Stimulated activated CD4-positive, alpha-beta T cell treated with anti-CD3 and anti-CD28 coated beads, Interleukin-12 subunit alpha, Interleukin-12 subunit beta, amount 100 ng/mL, for 4 hours (primary cell): Measurements from ENCODE around the gene YPEL5.
"Not testable (repeated sequence)": the region's sequence is repeated elsewhere in the genome, so short reads cannot be mapped to it uniquely, and the experiment has no call there.

Experiments used
- DNase-seq: peaks from one replicate; pipeline ENCODE4 v3.0.0-alpha.2; 2020

The YPEL5 gene

GRCh38 chr2:30146337-30147195 is at the start of gene YPEL5:
YPEL5 (plus strand) TSS chr2:30147007; CDS start chr2:30156652, 9,645 bp downstream.
- DNase-seq, result peak; percentile 99

GRCh38 chr2:30098266-30099005 is 48.4 kb upstream of the YPEL5 start:
- no peak for DNase-seq

GRCh38 chr2:30099366-30099765 is 47.4 kb upstream of the YPEL5 start:
- not testable (repeated sequence) for DNase-seq

GRCh38 chr2:30100691-30101090 is 46.1 kb upstream of the YPEL5 start:
- not testable (repeated sequence) for DNase-seq

- no peak for DNase-seq
Measured at GRCh38 chr2:30104307-30104706, 42.5 kb upstream of the YPEL5 start.

- no peak for DNase-seq
Measured at GRCh38 chr2:30105556-30105955, 41.3 kb upstream of the YPEL5 start.

- DNase-seq, result no peak
Measured at GRCh38 chr2:30106543-30106942, 40.3 kb upstream of the YPEL5 start.

GRCh38 chr2:30108192-30108591 is 38.6 kb upstream of the YPEL5 start:
- no peak for DNase-seq

- DNase-seq, result no peak
Measured at GRCh38 chr2:30108851-30109250, 38.0 kb upstream of the YPEL5 start.

- DNase-seq, result no peak
Measured at GRCh38 chr2:30109856-30110255, 37.0 kb upstream of the YPEL5 start.

GRCh38 chr2:30110773-30111172 is 36.0 kb upstream of the YPEL5 start:
- no peak for DNase-seq

- DNase-seq, result not testable (repeated sequence)
Measured at GRCh38 chr2:30111186-30111585, 35.6 kb upstream of the YPEL5 start.

GRCh38 chr2:30112561-30112960 is 34.2 kb upstream of the YPEL5 start:
- no peak for DNase-seq

GRCh38 chr2:30113617-30114293 is 33.1 kb upstream of the YPEL5 start:
- DNase-seq, result no peak

- peak; percentile 50 for DNase-seq
Measured at GRCh38 chr2:30115141-30115980, 31.4 kb upstream of the YPEL5 start.

- no peak for DNase-seq
Measured at GRCh38 chr2:30115981-30116285, 30.9 kb upstream of the YPEL5 start.

GRCh38 chr2:30122362-30122761 is 24.4 kb upstream of the YPEL5 start:
- no peak for DNase-seq

- no peak for DNase-seq
Measured at GRCh38 chr2:30127016-30127893, 19.6 kb upstream of the YPEL5 start.

- DNase-seq, result no peak
Measured at GRCh38 chr2:30134582-30134981, 12.2 kb upstream of the YPEL5 start.

GRCh38 chr2:30135541-30135940 is 11.3 kb upstream of the YPEL5 start:
- DNase-seq, result no peak

- DNase-seq, result no peak
Measured at GRCh38 chr2:30136764-30137444, 9.9 kb upstream of the YPEL5 start.
